H9 (cell line): ENCODE data around the gene EID2. TPM values are rescaled to one million over a fixed set of nuclear protein-coding genes. Genes with fewer than 3 reads are reported as not detected.
A peak's percentile ranks its signal among the peaks of the same experiment; 100 is the strongest.

Experiments
- DNase-seq: peaks from one replicate; pipeline ENCODE4 v3.0.0-alpha.2; 2017
- H2AFZ ChIP-seq: one replicate; pipeline ENCODE4 v1.6.1; 2013; ENCODE audit warnings: mild to moderate bottlenecking, low read length, control low read depth, moderate library complexity
- H2AK5ac ChIP-seq: 2 replicates; pipeline ENCODE4 v1.6.1; 2013; ENCODE audit warnings: low read length, control low read depth, mixed read lengths; ENCODE audit not compliant: insufficient read length
- H2BK120ac ChIP-seq: one replicate; pipeline ENCODE4 v1.6.1; 2013; ENCODE audit warnings: low read depth, mild to moderate bottlenecking, low read length, control low read depth, inconsistent platforms; ENCODE audit not compliant: poor library complexity, severe bottlenecking
- H2BK12ac ChIP-seq: 2 replicates; pipeline ENCODE4 v1.6.1; 2013; ENCODE audit warnings: low read length, control low read depth, mixed read lengths, low read depth; ENCODE audit not compliant: insufficient read length
- H2BK15ac ChIP-seq: 2 replicates; pipeline ENCODE4 v1.6.1; 2013; ENCODE audit warnings: low read depth, low read length, control low read depth
- H2BK20ac ChIP-seq: one replicate; pipeline ENCODE4 v1.6.1; 2013; ENCODE audit warnings: low read depth, mild to moderate bottlenecking, low read length, control low read depth, inconsistent platforms; ENCODE audit not compliant: poor library complexity, severe bottlenecking
- H2BK5ac ChIP-seq: 2 replicates; pipeline ENCODE4 v1.6.1; 2013; ENCODE audit warnings: low read length, control low read depth, mixed read lengths; ENCODE audit not compliant: insufficient read length
- H3K14ac ChIP-seq: 2 replicates; pipeline ENCODE4 v1.6.1; 2013; ENCODE audit warnings: low read length, control low read depth; ENCODE audit not compliant: insufficient read depth
- H3K18ac ChIP-seq: 2 replicates; pipeline ENCODE4 v1.6.1; 2013; ENCODE audit warnings: low read depth, mild to moderate bottlenecking, mixed read lengths, low read length, control low read depth; ENCODE audit not compliant: insufficient read length
- H3K23ac ChIP-seq: 2 replicates; pipeline ENCODE4 v1.6.1; 2013; ENCODE audit warnings: low read length, control low read depth, mixed read lengths, low read depth; ENCODE audit not compliant: insufficient read length
- H3K23me2 ChIP-seq: 2 replicates; pipeline ENCODE4 v1.6.1; 2013; ENCODE audit warnings: low read depth, mild to moderate bottlenecking, mixed read lengths, low read length, control low read depth; ENCODE audit not compliant: insufficient read length, poor library complexity, severe bottlenecking
- H3K27ac ChIP-seq: 2 replicates; pipeline ENCODE4 v1.5.1; 2013; ENCODE audit warnings: low read length, control low read depth, mixed read lengths, low read depth; ENCODE audit not compliant: insufficient read length
- H3K27me3 ChIP-seq: 2 replicates; pipeline ENCODE4 v1.6.1; 2013; ENCODE audit warnings: low read length, control low read depth, inconsistent platforms; ENCODE audit not compliant: insufficient read depth
- H3K4ac ChIP-seq: 2 replicates; pipeline ENCODE4 v1.6.1; 2013; ENCODE audit warnings: low read depth, mild to moderate bottlenecking, control low read depth, inconsistent platforms, low read length, moderate library complexity
- H3K4me1 ChIP-seq: 2 replicates; pipeline ENCODE4 v1.6.1; 2013; ENCODE audit warnings: low read length, control low read depth, inconsistent platforms; ENCODE audit not compliant: insufficient read depth
- H3K4me2 ChIP-seq: 2 replicates; pipeline ENCODE4 v1.6.1; 2013; ENCODE audit warnings: low read length, control low read depth, mixed read lengths; ENCODE audit not compliant: insufficient read length, insufficient read depth
- H3K56ac ChIP-seq: 2 replicates; pipeline ENCODE4 v1.6.1; 2013; ENCODE audit warnings: low read depth, mild to moderate bottlenecking, mixed read lengths, low read length, control low read depth; ENCODE audit not compliant: insufficient read length
- H3K79me1 ChIP-seq: 2 replicates; pipeline ENCODE4 v1.6.1; 2013; ENCODE audit warnings: low read depth, mild to moderate bottlenecking, moderate library complexity, low read length, control low read depth, inconsistent platforms; ENCODE audit not compliant: insufficient read depth, poor library complexity, severe bottlenecking
- H3K79me2 ChIP-seq: 2 replicates; pipeline ENCODE4 v1.6.1; 2013; ENCODE audit warnings: low read length, control low read depth, inconsistent platforms; ENCODE audit not compliant: insufficient read depth
- H3K9ac ChIP-seq: 2 replicates; pipeline ENCODE4 v1.6.1; 2013; ENCODE audit warnings: low read length, control low read depth, mixed read lengths; ENCODE audit not compliant: insufficient read length; ENCODE audit errors: extremely low read depth
- H3K9me3 ChIP-seq: one replicate; pipeline ENCODE4 v1.6.1; 2013; ENCODE audit warnings: low read depth, low read length, inconsistent platforms; ENCODE audit not compliant: control insufficient read depth
- H3T11ph ChIP-seq: one replicate; pipeline ENCODE4 v1.6.1; 2013; ENCODE audit warnings: mild to moderate bottlenecking, low read length, control low read depth, inconsistent platforms
- H4K20me1 ChIP-seq: one replicate; pipeline ENCODE4 v1.6.1; 2013; ENCODE audit not compliant: control insufficient read depth, insufficient read length, insufficient read depth
- H4K5ac ChIP-seq: 2 replicates; pipeline ENCODE4 v1.6.1; 2013; ENCODE audit warnings: low read depth, mild to moderate bottlenecking, mixed read lengths, low read length, control low read depth; ENCODE audit not compliant: insufficient read length
- H4K8ac ChIP-seq: replicated peaks from 2 replicates; pipeline ENCODE4 v1.6.1; 2013; ENCODE audit warnings: low read length, control low read depth, mixed read lengths, low read depth; ENCODE audit not compliant: insufficient read length
- H4K91ac ChIP-seq: 2 replicates; pipeline ENCODE4 v1.6.1; 2013; ENCODE audit warnings: low read depth, mild to moderate bottlenecking, moderate library complexity, mixed read lengths, low read length, control low read depth; ENCODE audit not compliant: insufficient read length
- H3K27ac Mint-ChIP-seq, 3 experiments: 2 replicates in 2 of 3; 3 replicates in 1 of 3; pipeline ENCODE4 v1.8.0; 2020 to 2021; ENCODE audit warnings: mixed read lengths in 3 of 3, mild to moderate bottlenecking in 1 of 3, moderate library complexity in 1 of 3
- H3K27me3 Mint-ChIP-seq: 2 replicates; pipeline ENCODE4 v1.8.0; 2021; ENCODE audit warnings: low read depth, mild to moderate bottlenecking, moderate library complexity, mixed read lengths
- H3K36me3 Mint-ChIP-seq, 3 experiments: 2 replicates in 2 of 3; 3 replicates in 1 of 3; pipeline ENCODE4 v1.8.0; 2020 to 2021; ENCODE audit warnings: low read depth in 3 of 3, mixed read lengths in 3 of 3; ENCODE audit not compliant: insufficient read depth in 1 of 3
- H3K4me1 Mint-ChIP-seq, 2 experiments: 2 replicates each; pipeline ENCODE4 v1.8.0; 2020; ENCODE audit warnings: mixed read lengths in 2 of 2
- H3K4me3 Mint-ChIP-seq, 2 experiments: 2 replicates in 1 of 2; 3 replicates in 1 of 2; pipeline ENCODE4 v1.8.0; 2020 to 2021; ENCODE audit warnings: mild to moderate bottlenecking in 2 of 2, mixed read lengths in 2 of 2, moderate library complexity in 1 of 2
- H3K9me3 Mint-ChIP-seq, 2 experiments: 2 replicates in 1 of 2; 3 replicates in 1 of 2; pipeline ENCODE4 v1.8.0; 2020; ENCODE audit warnings: mild to moderate bottlenecking in 2 of 2, mixed read lengths in 2 of 2, moderate library complexity in 1 of 2
- WGBS: extraction: QIAGEN DNeasy Blood & Tissue Kit; methylation state at CpG from one replicate; pipeline ENCODE4 v1.1.7; 2013; ENCODE audit warnings: missing lambda C conversion rate, low lambda C conversion rate, mixed read lengths; ENCODE audit not compliant: insufficient read length; ENCODE audit errors: extremely low coverage; 5-methylcytosine and 5-hydroxymethylcytosine counted together
- total RNA-seq: library from RNA; stranded (reverse); gene quantifications from 2 replicates; pipeline ENCODE4 v1.2.1, GENCODE V29; 2021
- TF ChIP-seq, protein P1 (sequence below): fragments of 200-600 bp; sonication (generic); conservative IDR thresholded peaks from 3 replicates; pipeline ENCODE4 v1.8.0; 2021; ENCODE audit warnings: antibody characterized with exemption, mild to moderate bottlenecking

Gene EID2
- total RNA-seq, 1 experiment from 2014 or later: 18.8 TPM

DNA sequence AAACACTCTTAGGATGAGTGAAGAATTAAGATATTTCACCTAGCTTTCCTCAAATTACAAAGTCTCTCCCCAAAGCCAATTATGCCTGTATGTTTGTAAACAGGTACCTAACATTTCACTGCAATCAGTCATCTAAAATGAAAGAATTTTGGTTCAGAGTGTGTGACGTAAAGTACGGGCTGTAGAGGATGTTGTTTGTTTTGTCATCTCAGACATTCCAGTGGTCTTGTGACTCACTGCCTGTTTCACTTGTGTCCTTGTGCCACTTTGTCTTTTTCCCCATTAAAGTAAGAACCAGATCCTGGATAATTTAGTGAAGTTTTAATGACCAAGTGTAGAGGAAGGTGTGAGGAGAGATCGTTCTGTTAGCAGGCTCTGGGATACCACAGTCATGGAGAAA lies 28.6 kb upstream of the EID2 start:
- H4K20me1 ChIP-seq: no peaks in the 10 kb centered on the region
- Mint-ChIP-seq H3K36me3 (no peaks in the 10 kb centered on the region), H3K27me3 (peaks cover 37% of the 10 kb centered on the region), H3K9me3 (peaks cover 9 to 16% of the 10 kb centered on the region in 2 experiments), H3K4me3 (no peak overlapping the region), H3K4me1 (peaks cover 0 to under 1% of the 10 kb centered on the region in 2 experiments; a peak in 1 of 4 replicates), H3K27ac (no peak overlapping the region)
- H3K27ac ChIP-seq: no peak overlapping the region
- H3K14ac ChIP-seq: no peak overlapping the region
- no peak overlapping the region for H2AFZ ChIP-seq
- H2BK15ac ChIP-seq: no peak overlapping the region
- H3K56ac ChIP-seq: no peak overlapping the region
- no peak overlapping the region for H3K23ac ChIP-seq
- no peak overlapping the region for H2BK120ac ChIP-seq
- TF ChIP-seq, protein P1, sequence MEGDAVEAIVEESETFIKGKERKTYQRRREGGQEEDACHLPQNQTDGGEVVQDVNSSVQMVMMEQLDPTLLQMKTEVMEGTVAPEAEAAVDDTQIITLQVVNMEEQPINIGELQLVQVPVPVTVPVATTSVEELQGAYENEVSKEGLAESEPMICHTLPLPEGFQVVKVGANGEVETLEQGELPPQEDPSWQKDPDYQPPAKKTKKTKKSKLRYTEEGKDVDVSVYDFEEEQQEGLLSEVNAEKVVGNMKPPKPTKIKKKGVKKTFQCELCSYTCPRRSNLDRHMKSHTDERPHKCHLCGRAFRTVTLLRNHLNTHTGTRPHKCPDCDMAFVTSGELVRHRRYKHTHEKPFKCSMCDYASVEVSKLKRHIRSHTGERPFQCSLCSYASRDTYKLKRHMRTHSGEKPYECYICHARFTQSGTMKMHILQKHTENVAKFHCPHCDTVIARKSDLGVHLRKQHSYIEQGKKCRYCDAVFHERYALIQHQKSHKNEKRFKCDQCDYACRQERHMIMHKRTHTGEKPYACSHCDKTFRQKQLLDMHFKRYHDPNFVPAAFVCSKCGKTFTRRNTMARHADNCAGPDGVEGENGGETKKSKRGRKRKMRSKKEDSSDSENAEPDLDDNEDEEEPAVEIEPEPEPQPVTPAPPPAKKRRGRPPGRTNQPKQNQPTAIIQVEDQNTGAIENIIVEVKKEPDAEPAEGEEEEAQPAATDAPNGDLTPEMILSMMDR: no peak
- H3T11ph ChIP-seq: no peak overlapping the region
- no peaks in the 10 kb centered on the region for H3K79me1 ChIP-seq
- H3K4me1 ChIP-seq: no peaks in the 10 kb centered on the region
- no peak overlapping the region for H2AK5ac ChIP-seq
- no CpG with 5 or more reads among the region's 3 CpGs for WGBS
- no peaks in the 10 kb centered on the region for H3K23me2 ChIP-seq
- H3K9ac ChIP-seq: no peak overlapping the region
- H3K27me3 ChIP-seq: 0 out of 2 replicates have a peak, but pooled peaks cover 2% of the 10 kb centered on the region
- H4K91ac ChIP-seq: no peak overlapping the region
- H3K9me3 ChIP-seq: no peaks in the 10 kb centered on the region
- H3K4ac ChIP-seq: no peak overlapping the region
- H4K8ac ChIP-seq: no peak overlapping the region
- H4K5ac ChIP-seq: peak overlapping the region; percentile 70
- H2BK5ac ChIP-seq: no peak overlapping the region
- H2BK12ac ChIP-seq: no peak overlapping the region
- DNase-seq: no peak
- no peaks in the 10 kb centered on the region for H3K79me2 ChIP-seq
- H3K4me2 ChIP-seq: no peak overlapping the region
- H2BK20ac ChIP-seq: no peak overlapping the region
- no peak overlapping the region for H3K18ac ChIP-seq
